ENCODE data around the gene CANT1.

DNA sequence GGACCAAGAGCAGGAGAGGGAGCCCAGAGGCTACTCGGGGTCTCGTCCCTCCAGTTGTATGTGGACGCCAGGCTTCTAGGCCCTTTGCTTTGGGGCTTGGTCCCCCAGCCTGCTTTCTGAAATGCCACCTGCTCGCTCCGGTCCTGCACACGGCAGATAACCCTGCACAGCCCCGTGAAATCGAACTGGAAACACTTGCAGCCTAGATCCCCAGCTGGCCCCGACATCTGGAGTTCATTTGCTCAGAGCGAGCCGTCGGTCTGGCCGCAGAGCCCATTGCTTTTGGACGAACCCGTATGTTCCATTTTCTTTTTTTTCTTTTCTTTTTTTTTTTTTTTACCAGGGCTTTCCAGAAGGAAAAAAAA is 37.3 kb upstream of the CANT1 start:
- TF ChIP-seq, protein P1, sequence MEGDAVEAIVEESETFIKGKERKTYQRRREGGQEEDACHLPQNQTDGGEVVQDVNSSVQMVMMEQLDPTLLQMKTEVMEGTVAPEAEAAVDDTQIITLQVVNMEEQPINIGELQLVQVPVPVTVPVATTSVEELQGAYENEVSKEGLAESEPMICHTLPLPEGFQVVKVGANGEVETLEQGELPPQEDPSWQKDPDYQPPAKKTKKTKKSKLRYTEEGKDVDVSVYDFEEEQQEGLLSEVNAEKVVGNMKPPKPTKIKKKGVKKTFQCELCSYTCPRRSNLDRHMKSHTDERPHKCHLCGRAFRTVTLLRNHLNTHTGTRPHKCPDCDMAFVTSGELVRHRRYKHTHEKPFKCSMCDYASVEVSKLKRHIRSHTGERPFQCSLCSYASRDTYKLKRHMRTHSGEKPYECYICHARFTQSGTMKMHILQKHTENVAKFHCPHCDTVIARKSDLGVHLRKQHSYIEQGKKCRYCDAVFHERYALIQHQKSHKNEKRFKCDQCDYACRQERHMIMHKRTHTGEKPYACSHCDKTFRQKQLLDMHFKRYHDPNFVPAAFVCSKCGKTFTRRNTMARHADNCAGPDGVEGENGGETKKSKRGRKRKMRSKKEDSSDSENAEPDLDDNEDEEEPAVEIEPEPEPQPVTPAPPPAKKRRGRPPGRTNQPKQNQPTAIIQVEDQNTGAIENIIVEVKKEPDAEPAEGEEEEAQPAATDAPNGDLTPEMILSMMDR (IDR thresholded peaks at IDR 0.05) = no peak
- TF ChIP-seq POLR2A (IDR thresholded peaks at IDR 0.05) = no peak
